Activated T-helper 17 cell treated with anti-CD3 and anti-CD28 coated beads, Interleukin-2, amount 50 U/mL, for 72 hours (primary cell): ENCODE results near the gene FEM1C. TPM values are rescaled to one million over a fixed set of nuclear protein-coding genes. Genes with fewer than 3 reads are reported as not detected.

Experiments used
- ATAC-seq: fragments of 150-1000 bp; cut with Tn5 transposase; replicated peaks from 2 replicates; pipeline ENCODE4 v1.10.0; 2021; ENCODE audit warnings: mild to moderate bottlenecking, moderate library complexity
- H3K27ac Mint-ChIP-seq: one replicate; pipeline ENCODE4 v1.8.0; 2022; ENCODE audit warnings: mixed read lengths
- H3K27me3 Mint-ChIP-seq: one replicate; pipeline ENCODE4 v1.8.0; 2022; ENCODE audit warnings: mixed read lengths
- H3K36me3 Mint-ChIP-seq: one replicate; pipeline ENCODE4 v1.8.0; 2022; ENCODE audit warnings: low read depth, mild to moderate bottlenecking, mixed read lengths
- H3K4me1 Mint-ChIP-seq: one replicate; pipeline ENCODE4 v1.8.0; 2022; ENCODE audit warnings: mixed read lengths
- H3K4me3 Mint-ChIP-seq: one replicate; pipeline ENCODE4 v1.8.0; 2022; ENCODE audit warnings: mild to moderate bottlenecking, mixed read lengths
- H3K9me3 Mint-ChIP-seq: one replicate; pipeline ENCODE4 v1.8.0; 2022; ENCODE audit warnings: mixed read lengths
- total RNA-seq, 2 donors: library from RNA; stranded (reverse); gene quantifications; one replicate each; pipeline ENCODE4 v1.2.3, GENCODE V29; 2022

FEM1C gene
- 10 to 100 TPM; 14.2 to 33.7 TPM for total RNA-seq

GRCh38 chr5:115544436-115545350, at the start of gene FEM1C:
FEM1C (minus strand) TSS chr5:115544775; CDS start chr5:115543493, 1,282 bp downstream.
- Mint-ChIP-seq H3K4me1 (peaks cover 15% of the 10 kb centered on the region), H3K27me3 (no peaks in the 10 kb centered on the region), H3K4me3 (peak within 1 kb of the TSS; percentile 93), H3K9me3 (no peaks in the 10 kb centered on the region), H3K27ac (peak within 1 kb of the TSS; percentile 97), H3K36me3 (peaks cover 54% of the 10 kb centered on the region)
- peak; percentile 97 for ATAC-seq

GRCh38 chr5:115589043-115589442, 44.5 kb upstream of the FEM1C start:
- Mint-ChIP-seq H3K4me1 (no peaks in the 10 kb centered on the region), H3K9me3 (no peaks in the 10 kb centered on the region), H3K27me3 (no peaks in the 10 kb centered on the region), H3K27ac (no peak overlapping the region), H3K4me3 (no peak overlapping the region), H3K36me3 (no peaks in the 10 kb centered on the region)
- no peak for ATAC-seq

- no peak overlapping the region for H3K4me3 Mint-ChIP-seq
- ATAC-seq: no peak
- H3K36me3 Mint-ChIP-seq: no peaks in the 10 kb centered on the region
- no peak overlapping the region for H3K27ac Mint-ChIP-seq
- no peaks in the 10 kb centered on the region for H3K27me3 Mint-ChIP-seq
- no peaks in the 10 kb centered on the region for H3K4me1 Mint-ChIP-seq
- H3K9me3 Mint-ChIP-seq: no peaks in the 10 kb centered on the region
Observed at GRCh38 chr5:115588640-115589039, 44.1 kb upstream of the FEM1C start.

GRCh38 chr5:115586525-115587146, 42.1 kb upstream of the FEM1C start:
- no peak overlapping the region for H3K27ac Mint-ChIP-seq

GRCh38 chr5:115585265-115585664, 40.7 kb upstream of the FEM1C start:
- Mint-ChIP-seq H3K9me3 (no peaks in the 10 kb centered on the region), H3K4me3 (no peak overlapping the region), H3K36me3 (no peaks in the 10 kb centered on the region), H3K27me3 (no peaks in the 10 kb centered on the region), H3K4me1 (no peaks in the 10 kb centered on the region), H3K27ac (no peak overlapping the region)
- no peak for ATAC-seq

More at GRCh38 chr5:115586525-115587146, 42.1 kb upstream of the FEM1C start:
- Mint-ChIP-seq H3K36me3 (no peaks in the 10 kb centered on the region), H3K27me3 (no peaks in the 10 kb centered on the region), H3K4me3 (no peak overlapping the region), H3K9me3 (no peaks in the 10 kb centered on the region), H3K4me1 (no peaks in the 10 kb centered on the region)
- ATAC-seq: no peak

GRCh38 chr5:115584501-115584900, 39.9 kb upstream of the FEM1C start:
- H3K9me3 Mint-ChIP-seq: no peaks in the 10 kb centered on the region
- no peak overlapping the region for H3K27ac Mint-ChIP-seq
- no peaks in the 10 kb centered on the region for H3K4me1 Mint-ChIP-seq
- H3K4me3 Mint-ChIP-seq: no peak overlapping the region
- no peaks in the 10 kb centered on the region for H3K27me3 Mint-ChIP-seq
- ATAC-seq: no peak
- H3K36me3 Mint-ChIP-seq: no peaks in the 10 kb centered on the region

- Mint-ChIP-seq H3K27ac (no peak overlapping the region), H3K9me3 (no peaks in the 10 kb centered on the region), H3K27me3 (no peaks in the 10 kb centered on the region), H3K4me3 (no peak overlapping the region), H3K36me3 (no peaks in the 10 kb centered on the region), H3K4me1 (no peaks in the 10 kb centered on the region)
- ATAC-seq: no peak
Observed at GRCh38 chr5:115583474-115583873, 38.9 kb upstream of the FEM1C start.

- Mint-ChIP-seq H3K36me3 (no peaks in the 10 kb centered on the region), H3K9me3 (no peaks in the 10 kb centered on the region), H3K27me3 (no peaks in the 10 kb centered on the region), H3K4me3 (no peak overlapping the region), H3K27ac (no peak overlapping the region), H3K4me1 (no peaks in the 10 kb centered on the region)
- ATAC-seq: no peak
Observed at GRCh38 chr5:115580941-115581340, 36.4 kb upstream of the FEM1C start.

GRCh38 chr5:115579747-115580173, 35.2 kb upstream of the FEM1C start:
- no peaks in the 10 kb centered on the region for H3K4me1 Mint-ChIP-seq
- ATAC-seq: no peak
- H3K4me3 Mint-ChIP-seq: no peak overlapping the region
- H3K27me3 Mint-ChIP-seq: no peaks in the 10 kb centered on the region
- no peaks in the 10 kb centered on the region for H3K9me3 Mint-ChIP-seq
- no peak overlapping the region for H3K27ac Mint-ChIP-seq
- no peaks in the 10 kb centered on the region for H3K36me3 Mint-ChIP-seq

- no peaks in the 10 kb centered on the region for H3K36me3 Mint-ChIP-seq
- no peaks in the 10 kb centered on the region for H3K27me3 Mint-ChIP-seq
- no peak for ATAC-seq
- no peak overlapping the region for H3K27ac Mint-ChIP-seq
- H3K4me1 Mint-ChIP-seq: peaks cover 4% of the 10 kb centered on the region
- H3K4me3 Mint-ChIP-seq: no peak overlapping the region
- no peaks in the 10 kb centered on the region for H3K9me3 Mint-ChIP-seq
Observed at GRCh38 chr5:115579216-115579615, 34.6 kb upstream of the FEM1C start.

- Mint-ChIP-seq H3K27ac (no peak overlapping the region), H3K9me3 (no peaks in the 10 kb centered on the region), H3K27me3 (no peaks in the 10 kb centered on the region), H3K4me1 (peaks cover 5% of the 10 kb centered on the region), H3K36me3 (no peaks in the 10 kb centered on the region), H3K4me3 (no peak overlapping the region)
- no peak for ATAC-seq
Observed at GRCh38 chr5:115578657-115579056, 34.1 kb upstream of the FEM1C start.

- no peak for ATAC-seq
- Mint-ChIP-seq H3K4me1 (peaks cover 5% of the 10 kb centered on the region), H3K9me3 (no peaks in the 10 kb centered on the region), H3K36me3 (no peaks in the 10 kb centered on the region), H3K27me3 (no peaks in the 10 kb centered on the region), H3K27ac (no peak overlapping the region), H3K4me3 (no peak overlapping the region)
Observed at GRCh38 chr5:115577741-115578140, 33.2 kb upstream of the FEM1C start.

GRCh38 chr5:115577329-115577728, 32.8 kb upstream of the FEM1C start:
- no peak for ATAC-seq
- Mint-ChIP-seq H3K36me3 (no peaks in the 10 kb centered on the region), H3K9me3 (no peaks in the 10 kb centered on the region), H3K27me3 (no peaks in the 10 kb centered on the region), H3K27ac (no peak overlapping the region), H3K4me3 (no peak overlapping the region), H3K4me1 (peaks cover 5% of the 10 kb centered on the region)

- H3K9me3 Mint-ChIP-seq: no peaks in the 10 kb centered on the region
- ATAC-seq: no peak
- no peak overlapping the region for H3K27ac Mint-ChIP-seq
- H3K27me3 Mint-ChIP-seq: no peaks in the 10 kb centered on the region
- no peaks in the 10 kb centered on the region for H3K36me3 Mint-ChIP-seq
- peaks cover 5% of the 10 kb centered on the region for H3K4me1 Mint-ChIP-seq
- H3K4me3 Mint-ChIP-seq: no peak overlapping the region
Observed at GRCh38 chr5:115575167-115576070, 30.8 kb upstream of the FEM1C start.
